ENCODE data around the gene FRY.

The FRY gene

GRCh38 chr13:32173881-32174280, 142.3 kb downstream of the FRY start:
- H3K36me3 ChIP-seq (ENCODE audit: insufficient read depth, low read length), result no peaks in the 10 kb centered on the region
- H3K9ac ChIP-seq (ENCODE audit: insufficient read length), result no peak overlapping the region
- DNase-seq (ENCODE audit: low read depth, low spot score), result no peak
- no peaks in the 10 kb centered on the region for H3K9me3 ChIP-seq (ENCODE audit: low read depth, low read length)
- H3K4me3 ChIP-seq, result no peak overlapping the region
- no peak overlapping the region for H3K27ac ChIP-seq
- no peak for TF ChIP-seq POLR2AphosphoS5 (IDR thresholded peaks at IDR 0.05; ENCODE audit: borderline replicate concordance, low read depth, low read length)
- TF ChIP-seq EZH2 (IDR thresholded peaks at IDR 0.05), result no peak
- no peak for TF ChIP-seq FOXP2 (optimal IDR thresholded peaks at IDR 0.05; ENCODE audit: control extremely low read depth, extremely low read length, insufficient read depth)

GRCh38 chr13:32174366-32174765, 142.8 kb downstream of the FRY start:
- no peak for TF ChIP-seq FOXP2 (optimal IDR thresholded peaks at IDR 0.05; ENCODE audit: control extremely low read depth, extremely low read length, insufficient read depth)
- TF ChIP-seq POLR2AphosphoS5 (IDR thresholded peaks at IDR 0.05; ENCODE audit: borderline replicate concordance, low read depth, low read length), result no peak
- no peak for TF ChIP-seq EZH2 (IDR thresholded peaks at IDR 0.05)
- DNase-seq (ENCODE audit: low read depth, low spot score), result no peak
- Histone ChIP-seq H3K27ac (no peak overlapping the region), H3K9ac (ENCODE audit: insufficient read length) (no peak overlapping the region), H3K36me3 (ENCODE audit: insufficient read depth, low read length) (no peaks in the 10 kb centered on the region), H3K4me3 (no peak overlapping the region), H3K9me3 (ENCODE audit: low read depth, low read length) (no peaks in the 10 kb centered on the region)

GRCh38 chr13:32175307-32175706, 143.7 kb downstream of the FRY start:
- Histone ChIP-seq H3K9me3 (ENCODE audit: low read depth, low read length) (no peaks in the 10 kb centered on the region), H3K27ac (no peak overlapping the region), H3K36me3 (ENCODE audit: insufficient read depth, low read length) (no peaks in the 10 kb centered on the region), H3K9ac (ENCODE audit: insufficient read length) (no peak overlapping the region), H3K4me3 (no peak overlapping the region)
- TF ChIP-seq POLR2AphosphoS5 (IDR thresholded peaks at IDR 0.05; ENCODE audit: borderline replicate concordance, low read depth, low read length) (no peak), FOXP2 (optimal IDR thresholded peaks at IDR 0.05; ENCODE audit: control extremely low read depth, extremely low read length, insufficient read depth) (no peak), EZH2 (IDR thresholded peaks at IDR 0.05) (no peak)
- DNase-seq (ENCODE audit: low read depth, low spot score), result no peak

- H3K9me3 ChIP-seq (ENCODE audit: low read depth, low read length), result no peaks in the 10 kb centered on the region
- H3K36me3 ChIP-seq (ENCODE audit: insufficient read depth, low read length), result no peaks in the 10 kb centered on the region
- no peak for DNase-seq (ENCODE audit: low read depth, low spot score)
- no peak overlapping the region for H3K4me3 ChIP-seq
- H3K9ac ChIP-seq (ENCODE audit: insufficient read length), result no peak overlapping the region
- no peak overlapping the region for H3K27ac ChIP-seq
- TF ChIP-seq EZH2 (IDR thresholded peaks at IDR 0.05), result no peak
- TF ChIP-seq POLR2AphosphoS5 (IDR thresholded peaks at IDR 0.05; ENCODE audit: borderline replicate concordance, low read depth, low read length), result no peak
- no peak for TF ChIP-seq FOXP2 (optimal IDR thresholded peaks at IDR 0.05; ENCODE audit: control extremely low read depth, extremely low read length, insufficient read depth)
Observed at GRCh38 chr13:32175943-32176342, 144.4 kb downstream of the FRY start.

GRCh38 chr13:32176696-32177095, 145.1 kb downstream of the FRY start:
- Histone ChIP-seq H3K36me3 (ENCODE audit: insufficient read depth, low read length) (no peaks in the 10 kb centered on the region), H3K27ac (no peak overlapping the region), H3K9me3 (ENCODE audit: low read depth, low read length) (no peaks in the 10 kb centered on the region), H3K9ac (ENCODE audit: insufficient read length) (no peak overlapping the region), H3K4me3 (no peak overlapping the region)
- TF ChIP-seq POLR2AphosphoS5 (IDR thresholded peaks at IDR 0.05; ENCODE audit: borderline replicate concordance, low read depth, low read length) (no peak), EZH2 (IDR thresholded peaks at IDR 0.05) (no peak), FOXP2 (optimal IDR thresholded peaks at IDR 0.05; ENCODE audit: control extremely low read depth, extremely low read length, insufficient read depth) (no peak)
- DNase-seq (ENCODE audit: low read depth, low spot score), result no peak

- Histone ChIP-seq H3K27ac (no peak overlapping the region), H3K36me3 (ENCODE audit: insufficient read depth, low read length) (no peaks in the 10 kb centered on the region), H3K9ac (ENCODE audit: insufficient read length) (no peak overlapping the region), H3K9me3 (ENCODE audit: low read depth, low read length) (no peaks in the 10 kb centered on the region), H3K4me3 (no peak overlapping the region)
- TF ChIP-seq FOXP2 (optimal IDR thresholded peaks at IDR 0.05; ENCODE audit: control extremely low read depth, extremely low read length, insufficient read depth) (no peak), POLR2AphosphoS5 (IDR thresholded peaks at IDR 0.05; ENCODE audit: borderline replicate concordance, low read depth, low read length) (no peak)
- DNase-seq (ENCODE audit: low read depth, low spot score), result no peak
Observed at GRCh38 chr13:32178763-32179162, 147.2 kb downstream of the FRY start.

GRCh38 chr13:32179708-32180107, 148.1 kb downstream of the FRY start:
- TF ChIP-seq EZH2 (IDR thresholded peaks at IDR 0.05) (no peak), FOXP2 (optimal IDR thresholded peaks at IDR 0.05; ENCODE audit: control extremely low read depth, extremely low read length, insufficient read depth) (no peak), POLR2AphosphoS5 (IDR thresholded peaks at IDR 0.05; ENCODE audit: borderline replicate concordance, low read depth, low read length) (no peak)
- no peak for DNase-seq (ENCODE audit: low read depth, low spot score)
- H3K9me3 ChIP-seq (ENCODE audit: low read depth, low read length), result no peaks in the 10 kb centered on the region

GRCh38 chr13:32187651-32188050, 156.1 kb downstream of the FRY start:
- H3K9me3 ChIP-seq (ENCODE audit: low read depth, low read length), result no peaks in the 10 kb centered on the region
- H3K9ac ChIP-seq (ENCODE audit: insufficient read length), result no peak overlapping the region
- no peak overlapping the region for H3K4me3 ChIP-seq
- TF ChIP-seq FOXP2 (optimal IDR thresholded peaks at IDR 0.05; ENCODE audit: control extremely low read depth, extremely low read length, insufficient read depth) (no peak), POLR2AphosphoS5 (IDR thresholded peaks at IDR 0.05; ENCODE audit: borderline replicate concordance, low read depth, low read length) (no peak), EZH2 (IDR thresholded peaks at IDR 0.05) (no peak)
- H3K27ac ChIP-seq, result no peak overlapping the region
- no peak for DNase-seq (ENCODE audit: low read depth, low spot score)
- no peaks in the 10 kb centered on the region for H3K36me3 ChIP-seq (ENCODE audit: insufficient read depth, low read length)

More at GRCh38 chr13:32179708-32180107, 148.1 kb downstream of the FRY start:
- Histone ChIP-seq H3K27ac (no peak overlapping the region), H3K36me3 (ENCODE audit: insufficient read depth, low read length) (no peaks in the 10 kb centered on the region), H3K9ac (ENCODE audit: insufficient read length) (no peak overlapping the region), H3K4me3 (no peak overlapping the region)

GRCh38 chr13:32191452-32191998, 160.0 kb downstream of the FRY start:
- no peak for DNase-seq (ENCODE audit: low read depth, low spot score)
- H3K9ac ChIP-seq (ENCODE audit: insufficient read length), result no peak overlapping the region
- no peaks in the 10 kb centered on the region for H3K36me3 ChIP-seq (ENCODE audit: insufficient read depth, low read length)
- TF ChIP-seq EZH2 (IDR thresholded peaks at IDR 0.05) (no peak), POLR2AphosphoS5 (IDR thresholded peaks at IDR 0.05; ENCODE audit: borderline replicate concordance, low read depth, low read length) (no peak), FOXP2 (optimal IDR thresholded peaks at IDR 0.05; ENCODE audit: control extremely low read depth, extremely low read length, insufficient read depth) (no peak)
- H3K9me3 ChIP-seq (ENCODE audit: low read depth, low read length), result no peaks in the 10 kb centered on the region
- H3K4me3 ChIP-seq, result no peak overlapping the region
- H3K27ac ChIP-seq, result no peak overlapping the region
